ENCODE measurements around the gene PLCL2.
"Not testable (repeated sequence)": the region's sequence is repeated elsewhere in the genome, so short reads cannot be mapped to it uniquely, and the experiment has no call there.

Gene PLCL2

GRCh38 chr3:16961621-16962205 is 77.0 kb downstream of the PLCL2 start:
- DNase-seq (ENCODE audit: low read depth) = no peak

DNA sequence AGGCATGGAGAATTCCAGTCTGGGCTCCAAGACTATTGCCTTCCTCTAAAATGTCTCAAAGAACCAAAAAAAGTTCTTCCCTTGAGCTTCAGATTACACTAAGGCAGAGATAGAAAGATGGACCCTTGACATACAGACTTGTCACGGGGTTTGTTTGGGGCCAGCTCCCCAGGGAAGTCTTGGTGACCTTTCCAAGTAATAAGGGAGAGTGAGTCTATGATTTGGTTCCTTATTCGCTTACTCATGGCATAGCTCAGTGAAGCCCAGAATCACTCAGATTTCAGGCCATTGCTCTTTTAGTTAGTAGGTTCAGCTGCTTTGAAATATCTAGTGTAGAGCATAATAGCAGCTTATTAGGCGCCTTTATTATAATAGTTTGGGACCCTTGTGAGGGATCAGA is 90.3 kb downstream of the PLCL2 start:
- DNase-seq (ENCODE audit: low read depth) = no peak

DNA sequence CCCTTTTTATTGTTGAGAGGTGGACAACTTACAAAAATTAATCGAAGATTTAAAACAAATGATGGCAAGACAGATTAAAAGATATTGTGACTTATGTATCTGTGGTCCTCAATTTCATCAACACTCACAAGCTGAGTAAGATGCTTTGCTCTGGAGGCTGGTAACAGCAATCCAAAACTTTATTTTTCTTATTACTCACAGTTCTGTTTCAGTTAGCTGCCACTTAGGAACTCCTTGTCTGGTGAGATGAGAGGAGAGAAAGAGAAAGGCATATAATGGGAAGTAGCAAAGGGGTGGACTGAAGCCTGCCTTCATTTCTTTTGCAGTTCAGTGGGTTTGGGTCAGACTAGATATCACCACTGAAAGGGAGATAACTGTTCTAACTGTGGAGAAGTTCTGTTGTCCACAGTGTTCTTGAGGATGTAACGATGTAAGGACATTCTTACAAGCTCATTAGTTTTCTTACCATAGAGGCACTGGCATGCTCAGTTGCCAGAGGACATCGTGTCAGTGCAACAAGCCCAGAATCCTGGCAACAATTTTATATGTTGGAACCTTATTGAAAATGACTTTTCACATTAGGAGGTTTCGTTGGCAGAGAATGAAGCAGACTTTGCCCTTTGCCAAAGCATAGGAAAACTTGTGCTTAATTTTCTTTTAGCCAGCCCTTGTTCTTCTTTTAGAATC is 93.6 kb downstream of the PLCL2 start:
- no peak for DNase-seq (ENCODE audit: low read depth)

GRCh38 chr3:16978921-16979271 is 94.1 kb downstream of the PLCL2 start:
- DNase-seq (ENCODE audit: low read depth) = no peak

GRCh38 chr3:16979769-16980515 is 95.2 kb downstream of the PLCL2 start:
- DNase-seq (ENCODE audit: low read depth) = not testable (repeated sequence)

DNA sequence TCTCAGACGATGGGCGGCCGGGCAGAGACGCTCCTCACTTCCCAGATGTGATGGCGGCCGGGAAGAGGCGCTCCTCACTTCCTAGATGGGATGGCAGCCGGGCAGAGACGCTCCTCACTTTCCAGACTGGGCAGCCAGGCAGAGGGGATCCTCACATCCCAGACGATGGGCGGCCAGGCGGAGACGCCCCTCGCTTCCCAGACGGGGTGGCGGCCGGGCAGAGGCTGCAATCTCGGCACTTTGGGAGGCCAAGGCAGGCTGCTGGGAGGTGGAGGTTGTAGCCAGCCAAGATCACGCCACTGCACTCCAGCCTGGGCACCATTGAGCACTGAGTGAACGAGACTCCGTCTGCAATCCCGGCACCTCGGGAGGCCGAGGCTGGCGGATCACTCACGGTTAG is 95.8 kb downstream of the PLCL2 start:
- DNase-seq (ENCODE audit: low read depth) = not testable (repeated sequence)

DNA sequence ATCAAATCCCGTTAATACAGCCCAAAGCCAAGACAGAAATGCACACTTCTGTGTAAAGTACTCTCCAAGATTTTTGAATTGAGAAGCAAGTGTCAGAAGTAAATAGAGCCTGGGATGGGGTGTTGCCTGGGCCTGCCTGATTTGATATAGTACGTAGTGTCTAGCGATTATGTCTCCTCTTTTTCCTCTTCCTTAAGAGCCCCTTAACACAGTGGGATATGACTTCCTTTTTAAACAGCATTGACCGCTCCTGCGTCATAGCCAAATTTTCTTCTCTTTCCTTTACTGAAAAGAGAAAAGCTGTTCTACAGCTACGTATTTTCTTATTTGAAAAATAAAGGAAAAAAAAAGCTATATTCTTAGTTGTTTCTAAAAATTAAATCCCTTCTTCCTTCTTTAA is 97.7 kb downstream of the PLCL2 start:
- DNase-seq (ENCODE audit: low read depth) = no peak

- no peak for DNase-seq (ENCODE audit: low read depth)
Observed at GRCh38 chr3:16985608-16986007, 100.9 kb downstream of the PLCL2 start.

DNA sequence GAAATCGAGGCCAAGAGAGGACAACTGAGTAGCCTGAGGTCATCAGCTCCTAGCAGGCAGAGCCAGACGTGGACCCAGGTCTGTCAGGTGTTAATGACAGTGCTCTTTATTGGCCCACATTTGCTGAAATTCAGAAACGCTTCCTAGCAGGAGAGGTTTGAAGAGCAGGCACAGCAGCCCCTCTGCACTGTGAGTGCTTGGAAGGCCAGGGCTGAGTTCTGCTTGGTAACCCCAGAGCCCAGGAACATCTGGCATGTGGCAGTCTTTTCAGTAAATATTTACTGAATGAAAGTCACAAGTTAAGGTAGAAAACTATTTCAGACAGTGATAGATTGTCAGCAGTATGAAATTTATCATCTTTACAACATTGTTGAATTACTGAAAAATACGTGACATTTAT is 102.4 kb downstream of the PLCL2 start:
- no peak for DNase-seq (ENCODE audit: low read depth)

- DNase-seq (ENCODE audit: low read depth) = no peak
Observed at GRCh38 chr3:16990163-16990562, 105.4 kb downstream of the PLCL2 start.

- DNase-seq (ENCODE audit: low read depth) = no peak
Observed at GRCh38 chr3:16992198-16992597, 107.4 kb downstream of the PLCL2 start.

DNA sequence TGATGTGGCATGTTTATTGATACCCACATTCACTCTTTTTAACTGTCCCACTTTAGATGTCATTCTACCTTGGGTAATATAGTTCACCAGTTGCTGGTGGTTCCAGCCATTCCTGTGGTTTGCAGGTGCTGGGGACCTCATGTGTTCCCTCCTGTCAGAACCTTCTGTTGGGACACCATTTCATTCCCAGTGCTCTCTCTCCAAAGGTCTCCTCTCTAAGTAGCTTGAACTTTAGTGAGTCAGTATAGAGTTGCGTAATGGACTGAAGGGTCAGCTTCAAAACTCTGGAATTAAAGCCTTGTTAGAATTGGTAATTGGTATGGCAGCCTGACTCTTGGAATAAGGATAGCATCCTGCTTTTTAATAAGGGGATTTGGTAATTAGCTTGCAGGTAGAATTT is 108.5 kb downstream of the PLCL2 start:
- DNase-seq (ENCODE audit: low read depth) = no peak

DNA sequence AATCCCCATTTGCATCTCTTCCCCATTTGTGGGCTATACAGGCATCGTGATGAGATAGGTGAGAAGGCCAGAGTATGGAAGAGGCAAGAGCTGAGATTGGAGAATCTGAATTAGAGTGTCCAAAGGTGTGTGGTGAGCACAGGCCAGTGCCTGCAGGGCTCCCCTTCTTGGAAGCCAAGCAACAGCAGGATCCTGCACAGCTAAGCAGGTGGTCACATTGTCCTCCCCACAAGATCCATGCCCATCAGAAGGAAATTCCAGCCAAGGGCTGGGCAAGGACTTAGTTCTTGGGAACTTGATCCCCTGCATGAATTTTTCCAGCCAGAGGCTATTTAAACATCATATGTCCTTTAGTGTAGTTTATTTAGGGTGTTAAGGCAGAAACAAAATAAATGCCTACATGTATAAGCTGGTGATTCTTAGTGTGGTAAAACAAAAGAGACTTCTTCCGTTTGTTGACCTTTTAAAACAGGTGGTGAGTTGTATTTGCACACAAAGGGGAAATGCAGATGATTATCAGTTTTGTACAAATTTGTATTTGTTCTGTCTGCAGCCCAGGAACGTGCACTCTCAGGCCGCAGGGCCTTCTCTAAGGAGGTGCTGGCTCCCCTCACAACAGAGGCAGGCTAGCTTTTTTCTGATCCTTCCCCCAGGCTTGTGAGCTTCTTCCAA is 110.2 kb downstream of the PLCL2 start:
- DNase-seq (ENCODE audit: low read depth) = no peak

DNA sequence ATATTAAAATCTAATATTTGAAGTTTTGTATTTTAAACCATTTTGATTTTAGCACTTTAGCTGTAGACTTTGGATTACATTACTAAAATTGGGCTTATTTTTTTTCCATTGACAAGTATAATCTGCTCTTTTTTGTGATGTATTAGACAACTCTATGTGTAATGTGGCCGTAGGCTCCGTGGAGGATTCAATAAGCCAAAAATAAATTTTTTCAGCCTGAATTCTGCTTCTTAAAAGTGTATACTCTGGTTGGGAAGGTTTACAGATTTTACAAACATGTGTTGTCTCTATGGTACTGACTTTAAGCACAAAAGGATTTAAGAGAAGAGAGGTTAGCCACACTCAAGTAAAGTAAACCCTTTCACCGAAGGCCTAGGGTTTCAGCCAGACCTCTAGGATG is 110.8 kb downstream of the PLCL2 start:
- no peak for DNase-seq (ENCODE audit: low read depth)

DNA sequence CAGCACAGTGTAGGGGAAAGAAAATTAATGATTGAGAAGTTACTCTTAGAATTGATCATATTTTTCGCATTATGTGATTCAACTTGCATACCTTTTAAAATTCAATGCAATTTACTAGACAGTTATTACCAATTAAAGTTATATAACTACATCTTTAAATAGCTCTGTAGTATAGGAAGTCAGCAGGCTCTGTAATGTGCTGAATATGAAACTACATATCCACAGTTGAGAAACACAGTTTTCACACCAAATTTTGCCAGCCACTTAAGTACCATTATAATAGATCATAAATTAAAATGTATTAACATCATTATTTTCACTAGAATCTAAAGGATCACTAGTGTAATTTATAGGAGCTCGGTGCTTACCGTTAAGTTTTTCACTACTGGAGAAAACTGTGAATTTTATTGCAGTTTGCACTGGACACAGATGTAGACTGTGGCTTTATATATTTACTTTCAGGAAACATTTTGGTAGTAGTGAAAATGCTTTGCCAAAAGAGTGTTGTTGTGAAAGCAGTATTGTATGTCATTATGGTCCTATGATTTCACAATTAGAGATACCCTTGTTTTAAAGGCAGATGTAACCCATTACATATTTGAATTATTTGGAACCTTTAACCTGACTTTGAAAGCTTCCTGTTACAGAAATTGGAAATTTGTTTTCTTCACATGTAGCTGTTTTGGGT is 113.6 kb downstream of the PLCL2 start:
- no peak for DNase-seq (ENCODE audit: low read depth)

GRCh38 chr3:16999161-16999560 is 114.4 kb downstream of the PLCL2 start:
- no peak for DNase-seq (ENCODE audit: low read depth)

DNA sequence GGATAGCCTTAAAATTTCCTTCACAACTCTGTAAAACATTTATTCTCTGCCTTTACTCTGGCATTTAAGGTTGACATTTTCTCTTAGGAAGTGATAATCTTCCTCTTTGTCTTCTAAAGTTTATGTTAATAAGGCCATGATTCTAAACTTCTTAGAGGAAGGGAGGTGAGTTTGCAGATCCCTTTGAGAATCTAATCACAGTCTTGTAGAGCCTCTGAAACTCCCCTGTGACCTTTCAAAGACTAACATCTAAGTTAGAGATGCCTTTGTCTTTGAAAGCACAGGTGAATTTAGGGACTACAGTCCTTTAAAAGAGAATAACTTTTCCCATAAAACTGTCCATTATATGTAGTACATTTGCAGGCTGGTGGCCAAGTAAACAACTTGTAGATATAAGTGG is 115.1 kb downstream of the PLCL2 start:
- DNase-seq (ENCODE audit: low read depth) = no peak

DNA sequence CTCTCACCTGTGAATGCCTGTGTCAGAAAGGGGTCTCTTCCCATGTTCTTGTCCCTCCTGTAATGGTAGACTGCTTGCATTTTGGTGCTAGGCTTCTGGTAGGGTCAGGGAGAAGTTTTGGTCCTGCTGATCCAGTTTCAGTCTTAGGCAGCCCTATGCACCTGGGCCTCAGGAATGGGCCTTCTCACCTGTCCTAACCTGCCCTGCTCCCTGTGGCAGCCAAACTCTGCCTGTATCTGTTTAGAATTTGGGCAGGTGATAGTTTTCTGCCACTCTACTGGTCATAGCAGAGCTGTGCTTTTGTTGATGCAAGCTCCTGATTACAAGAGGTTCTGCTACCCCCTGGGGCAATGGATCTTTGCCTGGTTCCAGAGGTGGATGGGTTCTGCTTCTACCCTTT is 118.7 kb downstream of the PLCL2 start:
- DNase-seq (ENCODE audit: low read depth) = no peak

GRCh38 chr3:17006132-17006852 is 121.5 kb downstream of the PLCL2 start:
- DNase-seq (ENCODE audit: low read depth) = no peak

- DNase-seq (ENCODE audit: low read depth) = no peak
Observed at GRCh38 chr3:17007284-17007683, 122.5 kb downstream of the PLCL2 start.

- no peak for DNase-seq (ENCODE audit: low read depth)
Observed at GRCh38 chr3:17009826-17010225, 125.1 kb downstream of the PLCL2 start.

All from stimulated activated CD8-positive, alpha-beta memory T cell treated with anti-CD3 and anti-CD28 coated beads, Interleukin-4, amount 100 ng/mL, for 24 hours (primary cell).